HG02870 (cell line): ENCODE measurements around the gene MIGA2.

Source experiments
- ATAC-seq: cut with Tn5 transposase; IDR thresholded peaks from one replicate; pipeline ENCODE4 v1.9.1; 2021; ENCODE audit warnings: mild to moderate bottlenecking, moderate library complexity; ENCODE audit not compliant: unreplicated experiment

The MIGA2 gene

DNA sequence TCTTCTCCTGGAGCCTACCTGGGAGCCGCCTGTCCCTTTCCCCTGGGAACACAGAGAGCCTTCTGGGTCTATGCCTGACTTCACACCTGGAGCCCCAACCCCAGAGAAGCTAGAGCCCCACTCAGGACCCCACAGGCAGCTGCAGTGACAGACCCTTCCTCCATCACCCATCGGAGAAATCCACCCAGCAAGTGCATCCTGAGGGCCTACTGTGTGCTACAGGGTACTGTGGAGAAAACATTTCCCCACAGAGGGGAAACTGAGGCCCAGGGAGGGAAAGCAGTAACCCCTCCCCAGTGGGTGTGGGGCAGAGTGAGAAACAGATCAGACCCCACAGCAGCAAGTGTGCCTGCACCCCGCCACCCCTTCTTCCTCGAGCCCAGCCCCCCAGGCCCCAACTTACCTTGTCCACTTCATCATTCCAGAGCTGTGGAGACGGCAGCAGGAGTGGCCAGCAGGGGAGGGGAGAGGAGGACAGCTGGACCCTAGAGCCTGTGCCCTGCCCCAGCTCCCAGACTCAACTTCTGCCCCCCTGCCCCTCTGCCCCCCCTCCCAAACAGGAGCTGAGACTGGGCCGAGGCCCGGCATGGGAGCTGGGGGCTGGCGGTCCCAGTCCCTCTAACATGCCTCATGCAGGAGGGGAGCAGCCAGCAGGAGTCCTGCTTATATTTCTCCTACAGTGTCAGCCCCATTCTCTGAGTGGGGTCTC is 26.0 kb upstream of the MIGA2 start:
- no peak for ATAC-seq

DNA sequence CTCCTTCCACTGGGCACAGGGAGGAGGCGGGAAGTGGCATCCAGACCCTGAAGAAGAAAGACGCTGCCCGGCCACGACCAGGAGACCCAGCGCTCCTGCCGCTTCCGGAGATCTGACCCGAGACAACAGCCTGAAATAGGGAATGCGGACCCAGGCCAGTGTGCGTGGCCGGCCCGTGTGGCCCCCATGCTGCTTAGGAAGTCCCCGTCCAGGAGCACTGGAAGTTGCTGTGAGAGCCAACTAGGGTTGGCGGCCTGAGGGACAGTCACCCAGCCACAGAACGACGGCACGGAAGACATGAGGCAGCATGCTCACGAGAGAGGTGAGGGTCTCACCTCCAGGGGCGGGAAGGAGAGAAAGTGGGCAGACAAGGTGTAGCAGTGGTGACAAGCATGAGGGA is 25.3 kb upstream of the MIGA2 start:
- no peak for ATAC-seq

DNA sequence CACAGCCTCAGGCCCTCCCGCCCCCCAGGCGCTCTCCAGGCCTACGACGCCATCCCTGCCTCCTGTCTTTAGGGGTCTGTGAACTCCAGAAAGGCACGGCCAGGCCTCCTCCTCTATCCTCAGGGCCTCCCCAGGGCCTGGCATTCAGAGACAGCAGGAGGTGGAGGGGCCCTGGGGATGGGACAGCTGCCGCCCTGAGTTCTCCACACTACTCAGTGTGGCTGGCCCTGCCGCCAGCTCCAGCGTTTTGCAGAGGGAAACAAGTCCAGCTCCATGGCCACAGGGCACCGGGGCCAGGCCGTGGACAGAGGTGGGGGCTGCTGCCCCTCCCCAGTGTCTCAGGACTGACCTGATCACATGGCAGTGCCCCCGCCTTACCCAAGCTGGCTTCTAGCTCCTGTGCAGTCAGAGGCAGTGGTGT is 24.7 kb upstream of the MIGA2 start:
- no peak for ATAC-seq

DNA sequence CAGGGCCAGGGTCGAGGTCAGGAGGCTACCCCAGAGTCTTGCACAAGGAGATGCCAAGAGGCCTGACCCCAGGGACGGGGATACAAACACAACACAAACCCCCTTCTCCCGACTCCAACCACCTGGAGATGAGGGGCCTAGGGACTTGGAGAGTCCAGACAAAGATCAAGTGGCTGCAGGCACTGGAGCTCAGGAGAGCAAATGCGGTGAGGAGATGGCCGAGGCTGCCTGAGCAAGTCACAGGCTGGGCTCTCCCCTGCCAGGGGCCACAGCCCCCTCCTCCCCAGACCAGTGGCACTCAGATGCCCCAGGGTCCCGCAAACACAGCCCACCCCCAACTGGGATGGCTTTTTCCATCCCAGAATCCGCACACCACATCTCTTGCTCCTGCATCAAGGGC is 24.1 kb upstream of the MIGA2 start:
- ATAC-seq, result no peak

DNA sequence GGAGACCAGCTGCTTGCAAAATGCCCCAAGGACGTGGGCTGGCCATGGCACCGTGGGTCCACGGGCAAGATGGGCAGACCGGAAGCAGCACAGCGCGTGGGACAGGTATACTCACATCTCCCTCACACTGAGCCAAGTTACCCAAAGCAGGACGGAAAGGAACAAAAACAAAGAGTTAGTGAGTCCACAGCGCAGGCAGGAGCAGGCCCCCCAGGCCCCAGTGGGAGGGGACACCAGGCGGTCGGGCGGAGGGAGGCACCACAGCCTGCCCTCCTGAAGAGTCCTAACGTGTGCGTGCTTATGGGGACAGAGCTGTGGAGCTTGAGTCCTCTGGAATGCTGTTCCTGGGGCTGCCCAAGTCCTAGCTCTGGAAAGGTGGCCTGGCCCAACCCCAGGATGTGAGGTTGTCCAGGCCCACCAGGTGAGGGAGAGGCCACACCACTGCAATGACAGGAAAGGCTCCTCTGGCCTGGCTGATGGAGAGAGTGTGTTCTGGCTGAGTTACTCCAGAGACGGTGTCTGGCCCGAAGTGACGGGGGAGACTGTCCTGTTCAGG is 23.5 kb upstream of the MIGA2 start:
- no peak for ATAC-seq

DNA sequence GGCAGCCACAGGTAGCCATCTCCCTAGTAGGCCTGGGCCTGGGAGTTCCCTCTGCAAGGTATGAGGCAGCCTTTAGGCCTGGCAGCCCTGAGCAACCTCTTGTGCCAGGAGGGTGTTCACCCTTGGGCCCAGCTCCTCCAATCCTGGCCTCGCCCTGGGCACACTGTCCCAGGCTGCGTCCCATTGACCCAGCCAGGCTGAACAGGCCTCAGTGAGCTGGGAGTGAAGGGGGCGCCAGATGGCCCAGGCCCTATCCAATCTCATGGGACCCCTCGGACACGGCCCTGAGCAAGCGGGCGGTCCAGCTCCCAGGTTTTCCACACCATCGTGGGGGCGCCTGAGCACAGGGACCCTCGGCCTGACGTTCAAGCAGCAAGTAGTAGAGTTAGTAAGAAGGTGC is 22.8 kb upstream of the MIGA2 start:
- ATAC-seq, result no peak

DNA sequence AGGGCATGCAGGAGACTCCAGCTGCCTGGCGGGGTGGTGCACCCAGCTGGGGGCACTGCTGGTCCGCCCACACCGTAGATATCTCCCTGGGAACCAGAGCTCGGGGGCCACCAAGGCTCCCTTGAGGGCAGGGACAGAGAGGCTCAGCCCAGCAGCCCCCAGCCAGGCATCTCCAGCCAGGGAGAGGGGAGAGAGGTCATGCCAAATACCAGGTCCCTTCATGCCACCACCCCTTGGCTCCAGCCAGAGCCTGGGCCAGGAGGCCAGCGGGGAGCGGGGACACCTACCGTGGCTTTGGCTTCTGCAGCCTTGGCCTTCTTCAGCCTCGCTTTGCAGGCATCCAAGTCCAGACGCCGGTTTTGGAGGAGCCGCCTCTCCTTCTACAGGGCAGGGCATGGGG is 22.3 kb upstream of the MIGA2 start:
- no peak for ATAC-seq

DNA sequence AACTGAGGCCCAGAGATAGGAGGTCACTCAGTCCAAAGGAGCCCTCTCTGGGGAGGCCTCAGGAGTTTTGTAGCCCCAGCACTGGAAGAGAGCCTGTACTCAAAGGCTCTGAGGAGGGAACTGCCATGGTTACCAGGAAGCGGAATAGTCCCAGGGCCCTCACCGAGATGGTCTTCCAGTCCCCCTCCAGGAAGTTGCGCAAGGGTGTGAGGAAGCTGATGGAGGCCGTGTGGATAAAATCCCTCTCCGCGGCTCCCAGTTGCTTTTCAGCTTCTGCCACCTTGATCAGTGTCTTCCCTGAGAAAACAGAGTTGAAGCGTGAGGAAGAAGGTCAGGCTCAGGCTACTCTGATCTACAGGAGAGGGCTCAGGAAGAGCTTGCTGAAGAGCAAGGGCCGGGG is 21.8 kb upstream of the MIGA2 start:
- no peak for ATAC-seq

DNA sequence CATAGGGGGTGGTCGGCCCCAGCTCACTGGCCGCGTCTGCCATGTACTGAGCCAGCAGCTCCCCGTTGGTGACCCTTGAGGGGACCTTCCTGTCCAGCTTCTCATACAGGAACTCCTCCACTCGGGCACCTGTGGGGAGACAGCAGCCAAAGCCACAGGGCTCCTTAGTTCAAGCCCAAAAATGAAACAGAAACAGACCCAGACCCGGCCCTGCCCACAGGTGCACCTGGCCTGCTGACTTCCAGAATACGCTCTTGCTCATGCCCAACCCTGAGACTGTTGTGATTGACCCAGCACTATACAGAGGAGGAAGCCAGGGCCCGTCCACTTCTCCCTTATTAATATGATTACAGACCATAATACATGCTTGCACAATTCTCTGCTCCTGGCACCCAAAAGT is 15.3 kb upstream of the MIGA2 start:
- peak; percentile 72 for ATAC-seq

DNA sequence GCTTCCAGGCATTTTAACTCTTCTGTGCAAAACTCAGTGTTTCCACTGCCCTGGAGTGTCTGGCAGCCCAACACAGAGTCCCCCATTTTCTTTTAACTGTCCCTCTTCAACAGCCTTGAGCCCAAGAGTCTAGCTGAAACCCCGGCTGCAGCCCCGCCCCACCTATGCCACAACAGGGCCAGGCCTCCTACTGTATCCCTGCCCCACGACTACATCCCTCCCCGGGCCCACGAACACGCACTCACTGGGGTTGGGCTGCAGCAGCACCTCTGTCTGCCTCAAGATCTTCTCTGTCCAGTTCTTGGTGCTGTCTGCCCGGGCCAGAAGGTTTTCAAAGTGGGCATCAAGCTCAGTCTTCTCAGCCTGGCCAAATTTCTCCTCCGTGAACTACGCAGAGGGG is 14.4 kb upstream of the MIGA2 start:
- ATAC-seq, result no peak

DNA sequence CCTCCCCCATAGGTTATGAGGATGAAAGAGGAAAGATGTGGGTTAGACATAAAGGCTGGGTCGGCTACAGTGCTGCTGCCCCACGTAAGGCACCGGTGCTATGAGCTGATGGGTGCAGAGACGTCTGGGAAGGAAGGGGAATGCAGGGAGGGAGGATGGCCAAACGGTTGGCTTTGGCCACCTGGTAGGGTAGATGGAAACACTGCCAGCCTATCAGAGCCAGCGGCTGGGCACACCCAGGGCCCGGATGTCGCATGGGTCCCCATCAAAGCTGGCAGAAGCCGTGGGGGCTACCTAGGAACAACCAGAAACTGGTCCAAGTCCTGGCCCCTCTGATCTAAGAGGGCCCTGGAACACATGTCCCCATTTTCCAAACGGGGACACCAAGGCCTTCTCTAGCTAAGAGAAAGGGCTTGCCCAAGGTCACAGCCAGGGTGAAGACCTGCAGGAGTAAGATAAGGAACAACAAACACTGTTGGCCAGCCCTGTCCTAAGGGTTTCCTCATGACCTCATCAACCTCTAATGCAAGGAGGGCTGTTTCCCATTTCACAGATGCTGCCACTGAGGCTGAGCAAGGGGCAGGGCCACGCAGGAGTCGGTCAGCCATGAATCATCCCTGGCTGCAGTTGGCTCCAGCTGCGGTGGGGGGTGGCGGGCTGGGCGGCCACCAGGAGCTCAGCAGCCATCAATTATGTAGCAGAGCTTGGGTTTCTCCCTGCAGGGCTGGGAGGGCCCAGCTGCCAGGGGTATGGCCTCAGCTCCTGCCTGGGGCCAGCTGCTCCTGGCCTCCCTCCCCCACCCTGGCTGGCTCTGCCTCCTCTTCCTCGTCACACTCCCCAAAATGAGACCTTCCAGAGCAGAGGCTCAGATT is 13.2 kb upstream of the MIGA2 start:
- no peak for ATAC-seq

DNA sequence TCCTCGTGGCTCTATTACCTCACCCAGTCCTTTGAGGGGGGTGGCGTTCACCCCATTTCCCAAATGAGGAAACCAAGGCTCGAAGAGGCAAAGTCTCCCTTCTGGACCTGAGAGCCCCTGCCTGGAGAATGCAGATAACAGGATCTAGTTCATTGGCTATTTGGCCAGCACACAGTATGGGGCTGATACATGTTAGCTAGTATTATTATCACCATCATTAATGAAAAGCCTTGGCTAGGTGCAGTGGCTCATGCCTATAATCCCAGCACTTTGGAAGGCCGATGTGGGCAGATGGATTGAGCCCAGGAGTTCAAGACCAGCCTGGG is 12.6 kb upstream of the MIGA2 start:
- ATAC-seq, result no peak

DNA sequence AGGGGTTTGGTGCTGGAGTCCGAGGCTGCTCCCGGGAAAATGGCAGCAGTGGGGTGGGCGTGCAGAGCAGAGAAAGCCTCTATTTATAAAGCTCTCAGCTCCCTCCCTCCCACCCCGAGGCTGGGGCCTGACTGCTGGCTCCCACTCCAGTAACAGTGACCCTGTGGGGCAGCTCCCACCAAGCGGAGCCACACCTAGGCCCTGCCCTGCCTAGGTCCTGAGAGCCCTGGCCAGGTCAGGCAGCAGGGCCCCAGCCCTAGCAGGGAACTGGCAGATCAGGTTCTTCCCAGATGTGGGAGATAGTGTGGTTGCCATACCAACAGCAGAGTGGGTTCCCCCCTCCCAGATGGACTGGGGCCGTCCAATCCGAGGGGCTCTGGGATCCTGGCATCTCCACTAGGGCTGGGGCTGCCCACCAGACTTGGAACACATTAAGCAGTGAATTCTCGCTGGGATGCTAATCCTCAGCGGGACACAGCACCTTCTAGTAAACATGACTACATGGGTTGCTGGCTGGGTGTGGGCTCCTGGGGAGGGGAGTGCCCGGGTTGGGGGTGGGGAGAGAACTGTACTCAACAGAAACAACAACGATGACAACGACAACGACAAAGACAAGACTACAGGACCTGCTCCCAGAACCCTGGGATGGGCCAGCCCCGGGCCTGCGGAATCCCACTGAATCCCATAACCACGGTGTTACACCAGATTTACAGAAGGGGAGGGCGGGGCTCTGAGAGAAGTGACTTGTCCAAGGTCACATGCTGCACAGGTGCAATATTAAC is 9.8 kb upstream of the MIGA2 start:
- ATAC-seq, result no peak

DNA sequence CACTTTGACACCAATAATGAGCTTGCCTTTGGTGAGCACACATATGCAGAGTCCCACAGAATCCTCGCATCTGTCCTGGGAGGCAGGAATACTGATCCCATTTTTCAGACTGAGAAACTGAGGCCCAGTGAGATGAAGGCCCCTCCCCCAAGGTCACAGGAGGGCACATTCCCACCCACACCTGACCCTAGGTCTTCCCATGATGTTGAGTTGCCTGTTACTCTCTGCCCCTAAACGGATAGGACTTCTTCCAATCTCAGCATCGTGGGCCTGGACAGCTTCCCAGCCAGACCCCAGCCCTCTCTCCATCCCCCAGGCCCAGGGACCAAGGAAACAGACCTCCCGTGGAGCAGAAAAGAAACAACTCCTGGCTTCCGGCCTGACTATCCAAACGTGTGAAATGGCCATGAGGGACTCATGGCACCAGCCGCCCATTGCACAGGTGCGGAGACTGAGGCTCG is 9.2 kb upstream of the MIGA2 start:
- no peak for ATAC-seq

DNA sequence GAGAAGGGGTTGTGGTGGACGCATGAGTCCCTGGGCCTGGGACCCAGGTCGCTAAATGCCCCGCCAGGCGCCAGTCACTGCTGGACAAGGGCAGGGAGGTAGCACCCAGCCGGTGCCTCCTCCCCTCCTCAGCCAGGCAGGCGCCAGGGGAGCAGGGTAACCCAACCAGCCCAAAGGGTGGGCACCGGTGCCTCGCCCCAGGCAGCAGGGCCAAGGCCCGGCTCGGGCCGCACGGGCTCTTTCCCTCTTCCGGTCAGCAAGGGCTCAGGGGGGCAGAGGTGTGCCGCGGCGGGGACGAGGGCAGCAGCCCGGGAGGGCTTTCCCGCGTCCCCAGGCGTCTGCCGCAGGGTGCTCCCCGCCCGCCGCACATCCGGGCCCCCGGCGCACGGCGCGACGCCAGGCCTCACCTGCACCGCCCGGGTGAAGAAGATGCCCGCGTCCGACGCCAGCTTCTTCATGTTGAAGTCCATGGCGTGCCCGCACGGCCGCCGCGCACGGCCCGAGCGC is 8.7 kb upstream of the MIGA2 start:
- ATAC-seq, result peak; percentile 39

DNA sequence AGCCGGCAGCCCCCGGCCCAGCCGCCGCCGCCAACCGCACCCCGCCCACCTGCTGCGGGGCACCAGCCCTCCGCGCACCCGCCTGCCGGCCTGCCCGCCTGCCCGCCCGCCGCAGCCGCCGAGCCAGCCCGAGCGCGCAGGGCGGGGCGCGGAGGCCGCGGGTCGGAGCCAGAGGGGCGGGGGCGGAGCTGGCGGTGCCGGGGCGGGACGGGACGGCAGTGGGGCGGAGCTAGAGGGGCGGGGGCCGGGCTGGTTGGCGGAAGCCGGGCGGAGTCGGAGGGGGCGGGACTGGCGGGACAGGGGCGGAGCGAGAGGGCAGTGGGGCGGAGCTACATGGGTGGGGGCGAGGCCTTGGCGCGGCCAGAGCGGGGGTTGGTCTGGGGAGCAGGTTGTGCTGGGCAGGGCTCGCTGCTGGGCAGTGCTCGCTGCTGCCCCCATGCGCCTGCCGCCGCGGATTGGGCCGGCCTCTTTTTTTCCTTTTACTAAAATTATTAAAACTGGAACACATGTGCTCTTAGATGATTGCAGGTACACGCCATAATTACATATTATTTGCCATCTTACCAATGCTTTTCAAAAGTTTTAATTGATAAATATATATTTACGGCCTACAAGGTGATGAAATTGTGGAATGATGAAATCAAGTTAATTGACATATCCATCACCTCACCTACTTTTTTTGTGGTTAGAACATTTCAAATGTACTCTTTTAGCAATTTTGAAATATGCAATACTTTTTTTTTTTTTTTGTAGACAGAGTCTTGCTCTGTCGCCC is 8.0 kb upstream of the MIGA2 start, which contains the start of gene SH3GLB2:
SH3GLB2 (minus strand) TSS at position 140 of the 775 bp plus-strand sequence. CDS start 177 bp downstream, outside the sequence.
- peak; percentile 71 for ATAC-seq

DNA sequence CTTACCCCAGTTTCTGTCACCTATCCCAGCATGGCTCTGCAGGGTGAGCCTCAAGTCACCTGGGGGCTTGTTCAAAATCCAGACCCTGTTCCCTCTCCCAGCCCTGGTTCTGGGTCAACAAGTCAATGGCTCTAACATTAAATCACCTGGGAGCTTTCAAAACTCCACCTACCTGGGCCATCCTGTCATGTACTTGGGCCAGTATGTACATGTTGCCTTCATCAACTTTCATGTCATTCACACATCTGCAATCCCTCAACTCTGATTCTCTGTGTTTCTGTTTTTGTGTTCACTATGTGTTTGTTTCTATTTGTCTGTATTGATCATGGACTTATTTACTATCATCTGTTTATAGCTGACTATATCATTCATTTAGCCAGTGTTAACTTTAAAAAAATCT is 6.2 kb upstream of the MIGA2 start:
- ATAC-seq, result no peak

DNA sequence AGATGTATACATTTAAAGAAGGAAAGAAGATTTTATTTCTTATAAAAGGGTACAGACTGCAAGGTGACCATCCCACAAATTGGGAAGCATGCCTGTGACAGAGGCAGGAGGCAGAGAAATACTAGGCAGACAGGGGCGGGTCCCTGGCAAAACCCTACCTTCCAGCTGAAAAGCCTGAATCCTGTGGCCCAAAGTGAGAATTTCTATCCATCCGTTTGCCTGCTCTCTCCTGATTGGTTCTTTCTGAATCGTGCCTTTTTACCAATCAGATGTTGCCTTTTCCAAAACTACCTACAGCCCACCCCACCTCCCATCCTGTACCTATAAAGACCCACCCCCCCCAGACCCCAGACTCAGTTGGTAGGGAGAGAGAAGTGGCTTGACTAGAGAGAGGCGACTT is 4.9 kb upstream of the MIGA2 start:
- ATAC-seq, result no peak

DNA sequence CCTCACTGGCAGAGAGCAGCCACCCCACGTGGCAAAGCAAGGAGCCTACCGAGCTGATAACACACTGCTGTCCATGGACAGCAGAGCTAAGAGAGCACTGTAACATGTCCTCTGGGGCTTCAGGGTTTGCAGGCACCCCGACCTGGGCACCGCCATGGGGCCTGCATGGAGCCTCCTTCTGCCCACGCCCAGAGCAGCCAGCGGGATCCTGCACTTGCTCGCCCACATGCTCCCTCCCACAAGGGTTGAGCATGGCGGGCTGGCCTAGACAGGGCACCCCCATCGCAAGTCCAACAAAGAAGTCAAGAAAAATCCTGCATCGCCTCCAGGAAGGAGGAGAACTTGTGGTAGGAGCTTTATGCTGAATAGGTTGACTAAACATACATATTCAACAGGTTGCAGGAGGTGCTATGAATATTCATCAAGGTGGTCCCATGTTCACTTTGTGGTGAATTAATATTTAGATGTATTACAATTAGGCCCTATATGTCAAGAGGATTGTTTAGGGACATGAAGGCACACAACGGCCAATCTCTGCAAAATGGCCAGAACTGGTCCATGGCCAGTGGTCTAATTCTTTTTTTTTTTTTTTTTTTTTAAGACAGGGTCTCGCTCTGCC is 3.8 kb upstream of the MIGA2 start:
- ATAC-seq, result no peak

DNA sequence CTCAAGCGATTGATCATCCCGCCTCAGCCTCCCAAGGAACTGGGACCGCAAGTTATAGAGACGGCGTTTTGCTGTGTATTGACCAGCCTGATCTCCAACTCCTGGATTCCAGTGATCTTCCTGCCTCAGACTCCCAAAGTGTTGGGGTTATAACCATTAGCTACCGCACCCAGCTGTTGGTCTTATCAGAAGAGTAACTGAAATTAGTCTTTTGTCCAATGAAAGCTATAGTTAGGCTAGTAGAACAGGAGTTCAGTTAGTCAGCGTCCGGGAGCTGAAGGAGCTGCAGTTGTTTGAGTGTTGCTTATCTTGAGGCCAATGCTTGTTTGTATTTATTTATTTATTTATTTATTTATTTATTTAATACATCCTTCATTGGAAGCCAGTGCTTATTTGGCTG is 3.2 kb upstream of the MIGA2 start:
- no peak for ATAC-seq
